IMR-90 (cell line): ENCODE data around the gene KANSL1L.

Experiments used
- BHLHE40 ChIP-seq: fragments of 150-350 bp; IDR thresholded peaks from 2 replicates; pipeline ENCODE4 v1.6.1; 2016; ENCODE audit warnings: mild to moderate bottlenecking, low read depth, low read length
- CHD1 ChIP-seq: IDR thresholded peaks from 2 replicates; pipeline ENCODE4 v1.6.1; 2012; ENCODE audit warnings: low read depth, low read length, improper control_type of control experiment
- CTCF ChIP-seq: conservative IDR thresholded peaks from 2 replicates; pipeline ENCODE4 v1.5.1; 2012; ENCODE audit warnings: mild to moderate bottlenecking, low read depth, low read length, improper control_type of control experiment
- ELK1 ChIP-seq: fragments of 150-350 bp; IDR thresholded peaks from 2 replicates; pipeline ENCODE4 v1.6.1; 2016; ENCODE audit warnings: low read depth, mild to moderate bottlenecking, low read length, moderate library complexity, borderline replicate concordance
- MAFK ChIP-seq: IDR thresholded peaks from 2 replicates; pipeline ENCODE4 v1.6.1; 2012; ENCODE audit warnings: low read depth, low read length, improper control_type of control experiment
- MAZ ChIP-seq: IDR thresholded peaks from 2 replicates; pipeline ENCODE4 v1.6.1; 2012; ENCODE audit warnings: low read depth, mild to moderate bottlenecking, low read length, improper control_type of control experiment, moderate library complexity, borderline replicate concordance
- MXI1 ChIP-seq: IDR thresholded peaks from 2 replicates; pipeline ENCODE4 v1.6.1; 2012; ENCODE audit warnings: low read depth, mild to moderate bottlenecking, low read length, moderate library complexity, borderline replicate concordance
- POLR2A ChIP-seq: IDR thresholded peaks from 2 replicates; pipeline ENCODE4 v1.6.1; 2012; ENCODE audit warnings: mild to moderate bottlenecking, low read depth, low read length
- RAD21 ChIP-seq: IDR thresholded peaks from 2 replicates; pipeline ENCODE4 v1.6.1; 2012; ENCODE audit warnings: low read length, improper control_type of control experiment
- RCOR1 ChIP-seq: IDR thresholded peaks from 2 replicates; pipeline ENCODE4 v1.6.1; 2012; ENCODE audit warnings: mild to moderate bottlenecking, low read length, improper control_type of control experiment; ENCODE audit not compliant: insufficient replicate concordance
- RFX5 ChIP-seq: IDR thresholded peaks from 2 replicates; pipeline ENCODE4 v1.8.0; 2012; ENCODE audit warnings: low read depth, mild to moderate bottlenecking, low read length, moderate library complexity
- SMC3 ChIP-seq: fragments of 150-350 bp; IDR thresholded peaks from 2 replicates; pipeline ENCODE4 v1.6.1; 2016; ENCODE audit warnings: low read depth, mild to moderate bottlenecking, antibody characterized with exemption, low read length, moderate library complexity
- USF2 ChIP-seq: fragments of 150-350 bp; IDR thresholded peaks from 2 replicates; pipeline ENCODE4 v1.6.1; 2017; ENCODE audit warnings: mild to moderate bottlenecking, antibody characterized with exemption, low read length, low read depth

GRCh38 chr2:210167227-210167626, 4.0 kb downstream of the KANSL1L start:
- no peak for TF ChIP-seq POLR2A
- TF ChIP-seq USF2: no peak
- TF ChIP-seq CTCF: no peak
- no peak for TF ChIP-seq RAD21
- TF ChIP-seq MXI1: no peak
- no peak for TF ChIP-seq RCOR1
- TF ChIP-seq CHD1: no peak
- no peak for TF ChIP-seq MAFK
- no peak for TF ChIP-seq ELK1
- no peak for TF ChIP-seq RFX5
- no peak for TF ChIP-seq BHLHE40
- no peak for TF ChIP-seq SMC3
- no peak for TF ChIP-seq MAZ
